Measurements from ENCODE around the gene ATP1A1.

DNA sequence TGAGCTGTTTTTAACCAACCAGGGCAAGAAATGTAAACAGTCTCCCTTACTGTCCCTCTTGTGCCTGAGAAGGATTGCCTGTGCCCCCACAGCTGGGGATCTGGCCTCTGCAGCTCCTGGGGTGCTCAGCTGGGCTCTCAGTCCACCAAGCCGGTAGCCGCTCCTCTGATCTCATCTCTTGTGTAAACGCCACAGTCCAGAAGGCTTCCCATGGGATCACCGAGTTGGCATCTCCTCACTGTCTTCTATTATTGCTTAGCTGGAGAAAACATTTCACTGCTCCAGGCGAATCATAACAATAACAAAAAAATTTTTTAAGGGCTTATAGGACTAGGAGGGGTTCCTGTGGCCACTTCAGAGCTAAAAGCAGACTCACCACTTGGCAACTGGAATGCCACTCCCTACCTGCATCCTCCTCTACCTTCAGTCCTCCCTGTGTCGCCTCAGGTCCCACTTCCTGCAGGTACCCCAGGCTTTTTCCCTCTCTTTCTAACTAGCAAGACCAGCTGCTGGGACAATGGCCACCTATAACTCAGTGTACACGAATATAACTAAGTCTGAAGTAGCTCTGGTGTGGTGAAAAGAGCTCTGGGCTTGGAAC lies 75.8 kb downstream of the ATP1A1 start:
- TF ChIP-seq, protein P1, sequence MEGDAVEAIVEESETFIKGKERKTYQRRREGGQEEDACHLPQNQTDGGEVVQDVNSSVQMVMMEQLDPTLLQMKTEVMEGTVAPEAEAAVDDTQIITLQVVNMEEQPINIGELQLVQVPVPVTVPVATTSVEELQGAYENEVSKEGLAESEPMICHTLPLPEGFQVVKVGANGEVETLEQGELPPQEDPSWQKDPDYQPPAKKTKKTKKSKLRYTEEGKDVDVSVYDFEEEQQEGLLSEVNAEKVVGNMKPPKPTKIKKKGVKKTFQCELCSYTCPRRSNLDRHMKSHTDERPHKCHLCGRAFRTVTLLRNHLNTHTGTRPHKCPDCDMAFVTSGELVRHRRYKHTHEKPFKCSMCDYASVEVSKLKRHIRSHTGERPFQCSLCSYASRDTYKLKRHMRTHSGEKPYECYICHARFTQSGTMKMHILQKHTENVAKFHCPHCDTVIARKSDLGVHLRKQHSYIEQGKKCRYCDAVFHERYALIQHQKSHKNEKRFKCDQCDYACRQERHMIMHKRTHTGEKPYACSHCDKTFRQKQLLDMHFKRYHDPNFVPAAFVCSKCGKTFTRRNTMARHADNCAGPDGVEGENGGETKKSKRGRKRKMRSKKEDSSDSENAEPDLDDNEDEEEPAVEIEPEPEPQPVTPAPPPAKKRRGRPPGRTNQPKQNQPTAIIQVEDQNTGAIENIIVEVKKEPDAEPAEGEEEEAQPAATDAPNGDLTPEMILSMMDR (IDR thresholded peaks at IDR 0.05; ENCODE audit: low read depth, low read length) = no peak
- no peak for TF ChIP-seq POLR2A (IDR thresholded peaks at IDR 0.05; ENCODE audit: extremely low read depth, insufficient read length)
- TF ChIP-seq, protein P2, sequence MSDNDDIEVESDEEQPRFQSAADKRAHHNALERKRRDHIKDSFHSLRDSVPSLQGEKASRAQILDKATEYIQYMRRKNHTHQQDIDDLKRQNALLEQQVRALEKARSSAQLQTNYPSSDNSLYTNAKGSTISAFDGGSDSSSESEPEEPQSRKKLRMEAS (IDR thresholded peaks at IDR 0.05; ENCODE audit: low read depth, low read length) = no peak
